ENCODE data around the gene IRX4.

DNA sequence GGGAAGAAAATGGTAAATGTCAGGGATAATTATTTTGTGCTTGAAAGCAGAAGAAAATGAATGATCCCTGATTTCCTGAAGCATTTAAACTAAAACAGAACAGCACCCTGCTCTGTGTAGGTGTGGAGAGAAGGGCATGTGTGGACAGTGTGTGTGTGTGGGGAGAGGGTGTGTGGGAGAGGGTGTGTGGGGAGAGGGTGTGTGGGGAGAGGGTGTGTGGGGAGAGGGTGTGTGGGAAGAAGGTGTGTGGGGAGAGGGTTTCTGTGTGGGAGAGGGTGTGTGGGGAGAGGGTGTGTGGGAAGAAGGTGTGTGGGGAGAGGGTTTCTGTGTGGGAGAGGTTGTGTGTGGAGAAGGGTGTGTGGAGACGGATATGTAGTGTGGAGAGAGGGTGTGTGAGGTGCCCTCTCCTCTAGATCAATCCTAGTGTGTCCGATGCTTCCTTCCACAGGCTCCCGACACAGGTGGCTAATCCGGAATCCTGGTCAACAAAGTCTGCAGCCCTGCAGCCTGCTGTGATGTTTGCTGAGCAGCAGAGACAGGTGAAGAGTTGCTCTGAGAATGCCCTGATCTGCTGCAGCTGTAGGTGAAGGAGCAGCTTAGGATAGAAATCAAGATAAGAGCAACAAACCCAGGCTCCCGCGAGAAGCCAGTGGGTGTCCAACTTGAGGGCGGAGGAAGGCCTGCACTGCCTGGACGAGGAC is 15.5 kb downstream of the IRX4 start:
- TF ChIP-seq, protein P1, sequence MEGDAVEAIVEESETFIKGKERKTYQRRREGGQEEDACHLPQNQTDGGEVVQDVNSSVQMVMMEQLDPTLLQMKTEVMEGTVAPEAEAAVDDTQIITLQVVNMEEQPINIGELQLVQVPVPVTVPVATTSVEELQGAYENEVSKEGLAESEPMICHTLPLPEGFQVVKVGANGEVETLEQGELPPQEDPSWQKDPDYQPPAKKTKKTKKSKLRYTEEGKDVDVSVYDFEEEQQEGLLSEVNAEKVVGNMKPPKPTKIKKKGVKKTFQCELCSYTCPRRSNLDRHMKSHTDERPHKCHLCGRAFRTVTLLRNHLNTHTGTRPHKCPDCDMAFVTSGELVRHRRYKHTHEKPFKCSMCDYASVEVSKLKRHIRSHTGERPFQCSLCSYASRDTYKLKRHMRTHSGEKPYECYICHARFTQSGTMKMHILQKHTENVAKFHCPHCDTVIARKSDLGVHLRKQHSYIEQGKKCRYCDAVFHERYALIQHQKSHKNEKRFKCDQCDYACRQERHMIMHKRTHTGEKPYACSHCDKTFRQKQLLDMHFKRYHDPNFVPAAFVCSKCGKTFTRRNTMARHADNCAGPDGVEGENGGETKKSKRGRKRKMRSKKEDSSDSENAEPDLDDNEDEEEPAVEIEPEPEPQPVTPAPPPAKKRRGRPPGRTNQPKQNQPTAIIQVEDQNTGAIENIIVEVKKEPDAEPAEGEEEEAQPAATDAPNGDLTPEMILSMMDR (conservative IDR thresholded peaks at IDR 0.05 in 1 of 2, IDR thresholded peaks at IDR 0.05 in 1 of 2; ENCODE audit: low read depth in 1 of 2, low read length in 2 of 2): no peak
- TF ChIP-seq EZH2 (IDR thresholded peaks at IDR 0.05; ENCODE audit: low read length, missing control alignments): no peak

All from fibroblast of lung (primary cell).